Vagina (tissue), 2 donors: ENCODE results near the gene DMTF1. TPM values are rescaled to one million over a fixed set of nuclear protein-coding genes. Genes with fewer than 3 reads are reported as not detected.

Source experiments
- DNase-seq, 2 donors: peaks; one replicate each; pipeline ENCODE4 v3.0.0-alpha.2; 2017; ENCODE audit errors: extremely low spot score in 2 of 2
- H3K27ac ChIP-seq: fragments of 200-600 bp; sonication (generic); one replicate; pipeline ENCODE4 v1.5.1; 2019
- H3K27me3 ChIP-seq: fragments of 200-600 bp; sonication (generic); one replicate; pipeline ENCODE4 v1.5.1; 2019
- H3K36me3 ChIP-seq, 2 donors: fragments of 200-600 bp; sonication (generic); one replicate each; pipeline ENCODE4 v1.5.1; 2017 to 2019
- H3K4me1 ChIP-seq: fragments of 200-600 bp; sonication (generic); one replicate; pipeline ENCODE4 v1.5.1; 2019
- H3K4me3 ChIP-seq, 2 donors: fragments of 200-600 bp; sonication (generic); 1 replicate in 1 of 2; 2 replicates in 1 of 2; pipeline ENCODE4 v1.5.1; 2016 to 2019
- H3K9me3 ChIP-seq: fragments of 200-600 bp; sonication (generic); one replicate; pipeline ENCODE4 v1.5.1; 2019
- POLR2A ChIP-seq, 2 donors: fragments of 450-650 bp; IDR thresholded peaks; one replicate each; pipeline ENCODE4 v1.6.1; 2017; ENCODE audit warnings: antibody characterized with exemption in 2 of 2, mild to moderate bottlenecking in 2 of 2, moderate library complexity in 2 of 2
- POLR2AphosphoS5 ChIP-seq, 2 donors: sonication (generic); formaldehyde crosslinking; IDR thresholded peaks; one replicate each; pipeline ENCODE4 v1.9.0; 2017; ENCODE audit warnings: antibody characterized with exemption in 2 of 2, mild to moderate bottlenecking in 2 of 2, low read depth in 1 of 2; ENCODE audit not compliant: insufficient read depth in 1 of 2
- intact Hi-C: fragments of 100-400 bp; cut with DNase I; formaldehyde crosslinking; loops from one replicate; pipeline ENCODE4 v1.15.1; 2023
- total RNA-seq: library from RNA; depleted of rRNA; stranded (reverse); fragments of >200 nt; gene quantifications from one replicate; pipeline ENCODE4 v1.2.3, GENCODE V29; 2016
- TF ChIP-seq, protein P1 (sequence below), 3 experiments: fragments of 450-650 bp in 2 of 3; fragments of 200-600 bp in 1 of 3; sonication (generic) in 1 of 3; IDR thresholded peaks; one replicate each; pipeline ENCODE4 v1.5.1; 2017 to 2019; ENCODE audit warnings: antibody characterized with exemption in 3 of 3, mild to moderate bottlenecking in 2 of 3, moderate library complexity in 2 of 3

DMTF1 gene
- total RNA-seq, 1 donor from 2014 or later, result 86.9 TPM

GRCh38 chr7:87213811-87214210 lies 61.6 kb downstream of the DMTF1 start:
- peaks cover 70% of the 10 kb centered on the region for H3K4me1 ChIP-seq
- no peak for DNase-seq
- H3K9me3 ChIP-seq, result no peaks in the 10 kb centered on the region
- H3K27me3 ChIP-seq, result no peaks in the 10 kb centered on the region
- TF ChIP-seq, protein P1, sequence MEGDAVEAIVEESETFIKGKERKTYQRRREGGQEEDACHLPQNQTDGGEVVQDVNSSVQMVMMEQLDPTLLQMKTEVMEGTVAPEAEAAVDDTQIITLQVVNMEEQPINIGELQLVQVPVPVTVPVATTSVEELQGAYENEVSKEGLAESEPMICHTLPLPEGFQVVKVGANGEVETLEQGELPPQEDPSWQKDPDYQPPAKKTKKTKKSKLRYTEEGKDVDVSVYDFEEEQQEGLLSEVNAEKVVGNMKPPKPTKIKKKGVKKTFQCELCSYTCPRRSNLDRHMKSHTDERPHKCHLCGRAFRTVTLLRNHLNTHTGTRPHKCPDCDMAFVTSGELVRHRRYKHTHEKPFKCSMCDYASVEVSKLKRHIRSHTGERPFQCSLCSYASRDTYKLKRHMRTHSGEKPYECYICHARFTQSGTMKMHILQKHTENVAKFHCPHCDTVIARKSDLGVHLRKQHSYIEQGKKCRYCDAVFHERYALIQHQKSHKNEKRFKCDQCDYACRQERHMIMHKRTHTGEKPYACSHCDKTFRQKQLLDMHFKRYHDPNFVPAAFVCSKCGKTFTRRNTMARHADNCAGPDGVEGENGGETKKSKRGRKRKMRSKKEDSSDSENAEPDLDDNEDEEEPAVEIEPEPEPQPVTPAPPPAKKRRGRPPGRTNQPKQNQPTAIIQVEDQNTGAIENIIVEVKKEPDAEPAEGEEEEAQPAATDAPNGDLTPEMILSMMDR (IDR thresholded peaks at IDR 0.05), result no peak
- no peak for TF ChIP-seq POLR2AphosphoS5 (IDR thresholded peaks at IDR 0.05; ENCODE audit: insufficient read depth in 1 of 2, low read depth in 1 of 2)
- TF ChIP-seq POLR2A (IDR thresholded peaks at IDR 0.05), result no peak
- H3K4me3 ChIP-seq, result no peak overlapping the region
- no peak overlapping the region for H3K27ac ChIP-seq
- intact Hi-C loops, result no loop called here
- H3K36me3 ChIP-seq, result no peaks in the 10 kb centered on the region

DNA sequence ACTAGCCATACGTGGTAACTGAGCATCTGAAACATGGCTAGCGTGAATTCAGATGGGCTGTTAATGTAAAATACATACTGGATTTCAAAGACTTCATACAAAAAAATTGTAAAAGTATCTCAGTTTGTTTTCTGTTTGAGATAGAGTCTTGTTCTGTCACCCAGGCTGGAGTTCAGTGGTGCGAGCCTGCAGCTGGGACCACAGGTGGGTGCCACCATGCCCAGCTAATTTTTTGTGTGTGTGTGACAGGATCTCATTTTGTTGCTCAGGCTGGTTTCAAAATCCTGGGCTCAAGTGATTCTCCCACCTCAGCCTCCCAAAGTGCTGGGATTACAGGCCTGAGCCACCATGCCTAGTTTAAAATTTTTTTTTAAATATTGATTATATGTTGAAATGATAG lies 62.8 kb downstream of the DMTF1 start:
- H3K36me3 ChIP-seq, result no peaks in the 10 kb centered on the region
- H3K27ac ChIP-seq, result no peak overlapping the region
- H3K4me3 ChIP-seq, result no peak overlapping the region
- intact Hi-C loops, result no loop called here
- H3K4me1 ChIP-seq, result peaks cover 71% of the 10 kb centered on the region
- H3K27me3 ChIP-seq, result no peaks in the 10 kb centered on the region
- no peak for TF ChIP-seq POLR2AphosphoS5 (IDR thresholded peaks at IDR 0.05; ENCODE audit: insufficient read depth in 1 of 2, low read depth in 1 of 2)
- TF ChIP-seq POLR2A (IDR thresholded peaks at IDR 0.05), result no peak
- TF ChIP-seq, protein P1 (IDR thresholded peaks at IDR 0.05), result no peak
- DNase-seq, result no peak
- no peaks in the 10 kb centered on the region for H3K9me3 ChIP-seq

DNA sequence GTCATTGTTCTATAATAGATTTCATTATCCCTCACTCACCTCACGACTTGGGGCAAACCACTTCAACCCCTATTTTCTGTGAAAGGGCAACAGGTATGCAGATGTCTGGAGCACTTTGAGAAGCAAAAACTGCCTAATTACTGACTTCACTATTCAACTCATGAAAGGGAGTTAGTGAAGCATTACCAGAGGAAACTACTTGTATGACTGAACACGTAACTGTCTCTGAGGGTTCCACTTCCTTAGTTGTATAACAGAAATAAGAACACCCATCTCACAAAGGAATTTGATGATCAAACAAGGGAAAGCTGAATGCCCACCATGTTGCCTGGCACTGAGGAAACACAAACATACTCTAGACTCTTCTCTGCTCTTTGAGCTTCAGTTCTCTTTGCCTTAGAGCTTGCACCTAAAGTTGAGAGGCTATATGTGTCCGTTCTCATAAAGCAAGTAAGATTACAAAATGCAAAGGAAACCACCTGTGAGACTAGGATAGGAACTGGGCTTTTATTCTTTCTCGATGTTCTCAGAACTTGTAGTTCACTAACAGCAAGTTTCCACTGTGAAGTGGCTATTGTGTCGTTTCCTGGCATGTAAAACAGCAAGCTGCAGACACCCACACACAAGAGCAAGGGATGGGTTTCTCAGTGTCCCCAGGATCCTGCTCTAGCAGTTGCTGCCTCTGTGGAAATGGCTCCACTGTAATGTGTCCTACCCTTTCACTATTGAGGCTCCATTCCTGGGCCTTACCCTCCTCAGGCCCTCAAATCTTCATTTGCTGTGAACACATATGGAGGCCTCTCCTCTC lies 64.7 kb downstream of the DMTF1 start:
- Histone ChIP-seq H3K4me3 (no peak overlapping the region), H3K36me3 (no peaks in the 10 kb centered on the region), H3K9me3 (no peaks in the 10 kb centered on the region), H3K27ac (no peak overlapping the region), H3K27me3 (no peaks in the 10 kb centered on the region), H3K4me1 (peaks cover 63% of the 10 kb centered on the region)
- intact Hi-C loops, result no loop called here
- no peak for TF ChIP-seq POLR2AphosphoS5 (IDR thresholded peaks at IDR 0.05; ENCODE audit: insufficient read depth in 1 of 2, low read depth in 1 of 2)
- TF ChIP-seq, protein P1 (IDR thresholded peaks at IDR 0.05), result no peak
- TF ChIP-seq POLR2A (IDR thresholded peaks at IDR 0.05), result no peak
- DNase-seq, result no peak

- DNase-seq, result no peak
- peaks cover 51% of the 10 kb centered on the region for H3K4me1 ChIP-seq
- intact Hi-C loops, result no loop called here
Observed at GRCh38 chr7:87217983-87218653, 65.9 kb downstream of the DMTF1 start.

More at GRCh38 chr7:87217983-87218653, 65.9 kb downstream of the DMTF1 start:
- peak overlapping the region; percentile 87 for H3K27ac ChIP-seq
- TF ChIP-seq POLR2AphosphoS5 (IDR thresholded peaks at IDR 0.05; ENCODE audit: insufficient read depth in 1 of 2, low read depth in 1 of 2) (no peak), POLR2A (IDR thresholded peaks at IDR 0.05) (no peak)
- TF ChIP-seq, protein P1 (IDR thresholded peaks at IDR 0.05), result no peak
- no peaks in the 10 kb centered on the region for H3K27me3 ChIP-seq
- H3K9me3 ChIP-seq, result no peaks in the 10 kb centered on the region
- H3K4me3 ChIP-seq, result peak overlapping the region; percentile 77 to 79
- H3K36me3 ChIP-seq, result no peaks in the 10 kb centered on the region
